ENCODE measurements around the gene STRADA. TPM values are rescaled to one million over a fixed set of nuclear protein-coding genes. Genes with fewer than 3 reads are reported as not detected.

STRADA gene
- total and polyA plus RNA-seq, 2 donors (not counting 3 experiments of a cell fraction or from before 2014, with no cell fraction given): 47.0 to 53.6 TPM

GRCh38 chr17:63780507-63780906 lies 38.9 kb upstream of the STRADA start:
- DNase-seq (ENCODE audit: low read depth, low spot score) (peak; percentile 7), FAIRE-seq (no peak)
- dilution Hi-C loops (cut with MboI; ENCODE audit: extremely low pct_ligation_motif_present, low sequenced_read_pairs): no loop called here
- Histone ChIP-seq H3K4me1 (ENCODE audit: control insufficient read depth, extremely low read depth, insufficient read depth, low read length) (peaks cover 15% of the 10 kb centered on the region), H4K20me1 (replicated peaks; ENCODE audit: control insufficient read depth, extremely low read depth, insufficient read depth, low read length) (peaks cover 7% of the 10 kb centered on the region), H3K9me1 (replicated peaks; ENCODE audit: control insufficient read depth, extremely low read depth, insufficient read depth, low read length) (no peaks in the 10 kb centered on the region), H3K9me3 (replicated peaks; ENCODE audit: control insufficient read depth, insufficient read depth, low read length) (no peaks in the 10 kb centered on the region), H3K9ac (replicated peaks; ENCODE audit: extremely low read depth, insufficient read depth, low read length) (no peak overlapping the region), H3K27me3 (ENCODE audit: control insufficient read depth in 2 of 2, insufficient read depth in 2 of 2, low read length in 2 of 2) (no peaks in the 10 kb centered on the region), H3K79me2 (ENCODE audit: control insufficient read depth, insufficient read depth, low read length) (peaks cover 95% of the 10 kb centered on the region), H3K36me3 (ENCODE audit: control insufficient read depth in 2 of 2, extremely low read depth in 1 of 2, insufficient read depth in 2 of 2, low read length in 2 of 2) (peaks cover 0 to 6% of the 10 kb centered on the region in 2 experiments), H3K27ac (ENCODE audit: insufficient read depth, low read depth, low read length) (no peak overlapping the region), H2AFZ (ENCODE audit: low read depth, low read length) (no peak overlapping the region), H3K4me3 (replicated peaks in 1 of 3; ENCODE audit: insufficient read depth in 1 of 3, low read depth in 1 of 3, low read length in 3 of 3) (no peak overlapping the region), H3K4me2 (ENCODE audit: insufficient read depth, low read length) (peak overlapping the region; percentile 25)
- no TSS peak for BruUV-seq (replicated peaks)
- CTCF ChIA-PET: no interaction called here
- intact Hi-C loops (cut with micrococcal nuclease): no loop called here
- POLR2A ChIA-PET: no interaction called here
- no peak for TF ChIP-seq POLR2A (IDR thresholded peaks at IDR 0.05; ENCODE audit: low read depth, low read length)
- TF ChIP-seq JUN (IDR thresholded peaks at IDR 0.05; ENCODE audit: borderline replicate concordance, insufficient read depth, insufficient read length, low read depth): no peak
- TF ChIP-seq FOS (IDR thresholded peaks at IDR 0.05; ENCODE audit: borderline replicate concordance, insufficient read depth, low read length): no peak
- no peak for TF ChIP-seq MAX (IDR thresholded peaks at IDR 0.05; ENCODE audit: insufficient read depth, insufficient read length)
- TF ChIP-seq GATA2 (IDR thresholded peaks at IDR 0.05; ENCODE audit: insufficient read depth, insufficient read length, low read depth, low read length): no peak
- TF ChIP-seq MYC (IDR thresholded peaks at IDR 0.05; ENCODE audit: low read depth, low read length): no peak
- TF ChIP-seq EZH2 (IDR thresholded peaks at IDR 0.05; ENCODE audit: borderline replicate concordance, low read depth, low read length, severe bottlenecking): no peak
- no peak for TF ChIP-seq POLR2AphosphoS5 (IDR thresholded peaks at IDR 0.05; ENCODE audit: insufficient read depth, low read depth, low read length)
- no peak for TF ChIP-seq CTCF (IDR thresholded peaks at IDR 0.05; ENCODE audit: extremely low read depth in 1 of 2, insufficient read depth in 1 of 2, low read depth in 1 of 2, low read length in 2 of 2)

All from endothelial cell of umbilical vein (primary cell).